ENCODE data around the gene ZNRF3. TPM values are rescaled to one million over a fixed set of nuclear protein-coding genes. Genes with fewer than 3 reads are reported as not detected.
"Not testable (repeated sequence)": the region's sequence is repeated elsewhere in the genome, so short reads cannot be mapped to it uniquely, and the experiment has no call there.

ZNRF3 gene
- total and polyA plus RNA-seq, 2 donors: 1.1 to 1.3 TPM

- peak; percentile 29 to 80 (median 61) for DNase-seq (ENCODE audit: low read depth in 6 of 9, low spot score in 9 of 9)
- WGBS: 35% methylated on average over 6 of the region's 6 CpGs
Measured at GRCh38 chr22:28855355-28856094, 27.8 kb upstream of the ZNRF3 start.

GRCh38 chr22:28856095-28856455 is 27.3 kb upstream of the ZNRF3 start:
- H3K9me3 ChIP-seq (ENCODE audit: control insufficient read depth in 2 of 2, insufficient read depth in 1 of 2, low read length in 1 of 2): no peaks in the 10 kb centered on the region
- DNase-seq (ENCODE audit: low read depth in 6 of 9, low spot score in 9 of 9): no peak
- no peak overlapping the region for H3K4me3 ChIP-seq (ENCODE audit: low read length in 2 of 2)
- H3K27ac ChIP-seq (ENCODE audit: low read depth in 1 of 2, low read length in 1 of 2): no peak overlapping the region
- H3K27me3 ChIP-seq (ENCODE audit: control insufficient read depth in 2 of 2, insufficient read depth in 1 of 2, low read length in 1 of 2): no peaks in the 10 kb centered on the region
- H3K36me3 ChIP-seq (ENCODE audit: control insufficient read depth in 2 of 2, insufficient read depth in 2 of 2, low read length in 1 of 2): no peaks in the 10 kb centered on the region
- 97% methylated on average over 1 of the region's 1 CpG for WGBS
- H3K4me1 ChIP-seq (ENCODE audit: control insufficient read depth in 2 of 2, insufficient read depth in 2 of 2, low read length in 2 of 2): no peaks in the 10 kb centered on the region

More at GRCh38 chr22:28855355-28856094, 27.8 kb upstream of the ZNRF3 start:
- Histone ChIP-seq H3K9me3 (ENCODE audit: control insufficient read depth in 2 of 2, insufficient read depth in 1 of 2, low read length in 1 of 2) (no peaks in the 10 kb centered on the region), H3K4me1 (ENCODE audit: control insufficient read depth in 2 of 2, insufficient read depth in 2 of 2, low read length in 2 of 2) (no peaks in the 10 kb centered on the region), H3K27ac (ENCODE audit: low read depth in 1 of 2, low read length in 1 of 2) (no peak overlapping the region), H3K4me3 (ENCODE audit: low read length in 2 of 2) (no peak overlapping the region), H3K36me3 (ENCODE audit: control insufficient read depth in 2 of 2, insufficient read depth in 2 of 2, low read length in 1 of 2) (no peaks in the 10 kb centered on the region), H3K27me3 (ENCODE audit: control insufficient read depth in 2 of 2, insufficient read depth in 1 of 2, low read length in 1 of 2) (no peaks in the 10 kb centered on the region)

GRCh38 chr22:28857288-28857687 is 26.1 kb upstream of the ZNRF3 start:
- 98% methylated on average over 6 of the region's 6 CpGs for WGBS
- Histone ChIP-seq H3K4me1 (ENCODE audit: control insufficient read depth in 2 of 2, insufficient read depth in 2 of 2, low read length in 2 of 2) (no peaks in the 10 kb centered on the region), H3K4me3 (ENCODE audit: low read length in 2 of 2) (no peak overlapping the region), H3K9me3 (ENCODE audit: control insufficient read depth in 2 of 2, insufficient read depth in 1 of 2, low read length in 1 of 2) (no peaks in the 10 kb centered on the region), H3K36me3 (ENCODE audit: control insufficient read depth in 2 of 2, insufficient read depth in 2 of 2, low read length in 1 of 2) (no peaks in the 10 kb centered on the region), H3K27ac (ENCODE audit: low read depth in 1 of 2, low read length in 1 of 2) (no peak overlapping the region), H3K27me3 (ENCODE audit: control insufficient read depth in 2 of 2, insufficient read depth in 1 of 2, low read length in 1 of 2) (no peaks in the 10 kb centered on the region)
- DNase-seq (ENCODE audit: low read depth in 6 of 9, low spot score in 9 of 9): no peak

GRCh38 chr22:28864878-28865596 is 18.3 kb upstream of the ZNRF3 start:
- no peaks in the 10 kb centered on the region for H3K4me1 ChIP-seq (ENCODE audit: control insufficient read depth in 2 of 2, insufficient read depth in 2 of 2, low read length in 2 of 2)
- DNase-seq (ENCODE audit: low read depth in 6 of 9, low spot score in 9 of 9): no peak
- 92% methylated on average over 8 of the region's 8 CpGs for WGBS
- no peak overlapping the region for H3K4me3 ChIP-seq (ENCODE audit: low read length in 2 of 2)
- no peaks in the 10 kb centered on the region for H3K36me3 ChIP-seq (ENCODE audit: control insufficient read depth in 2 of 2, insufficient read depth in 2 of 2, low read length in 1 of 2)
- H3K27me3 ChIP-seq (ENCODE audit: control insufficient read depth in 2 of 2, insufficient read depth in 1 of 2, low read length in 1 of 2): no peaks in the 10 kb centered on the region
- no peak overlapping the region for H3K27ac ChIP-seq (ENCODE audit: low read depth in 1 of 2, low read length in 1 of 2)
- no peaks in the 10 kb centered on the region for H3K9me3 ChIP-seq (ENCODE audit: control insufficient read depth in 2 of 2, insufficient read depth in 1 of 2, low read length in 1 of 2)

GRCh38 chr22:28867191-28867590 is 16.2 kb upstream of the ZNRF3 start:
- no peaks in the 10 kb centered on the region for H3K36me3 ChIP-seq (ENCODE audit: control insufficient read depth in 2 of 2, insufficient read depth in 2 of 2, low read length in 1 of 2)
- no peaks in the 10 kb centered on the region for H3K4me1 ChIP-seq (ENCODE audit: control insufficient read depth in 2 of 2, insufficient read depth in 2 of 2, low read length in 2 of 2)
- H3K27me3 ChIP-seq (ENCODE audit: control insufficient read depth in 2 of 2, insufficient read depth in 1 of 2, low read length in 1 of 2): no peaks in the 10 kb centered on the region
- whole genome bisulfite sequencing: 90% methylated on average over 3 of the region's 3 CpGs
- H3K4me3 ChIP-seq (ENCODE audit: low read length in 2 of 2): no peak overlapping the region
- H3K27ac ChIP-seq (ENCODE audit: low read depth in 1 of 2, low read length in 1 of 2): no peak overlapping the region
- no peak for DNase-seq (ENCODE audit: low read depth in 6 of 9, low spot score in 9 of 9)
- no peaks in the 10 kb centered on the region for H3K9me3 ChIP-seq (ENCODE audit: control insufficient read depth in 2 of 2, insufficient read depth in 1 of 2, low read length in 1 of 2)

- not testable (repeated sequence) for DNase-seq (ENCODE audit: low read depth in 6 of 9, low spot score in 9 of 9); H3K27me3 ChIP-seq (ENCODE audit: control insufficient read depth in 2 of 2, insufficient read depth in 1 of 2, low read length in 1 of 2); H3K36me3 ChIP-seq (ENCODE audit: control insufficient read depth in 2 of 2, insufficient read depth in 2 of 2, low read length in 1 of 2); H3K4me3 ChIP-seq (ENCODE audit: low read length in 2 of 2); H3K27ac ChIP-seq (ENCODE audit: low read depth in 1 of 2, low read length in 1 of 2); H3K4me1 ChIP-seq (ENCODE audit: control insufficient read depth in 2 of 2, insufficient read depth in 2 of 2, low read length in 2 of 2); H3K9me3 ChIP-seq (ENCODE audit: control insufficient read depth in 2 of 2, insufficient read depth in 1 of 2, low read length in 1 of 2)
- WGBS: 67% methylated on average over 8 of the region's 8 CpGs
Measured at GRCh38 chr22:28868389-28868788, 15.0 kb upstream of the ZNRF3 start.

- no peaks in the 10 kb centered on the region for H3K27me3 ChIP-seq (ENCODE audit: control insufficient read depth in 2 of 2, insufficient read depth in 1 of 2, low read length in 1 of 2)
- H3K9me3 ChIP-seq (ENCODE audit: control insufficient read depth in 2 of 2, insufficient read depth in 1 of 2, low read length in 1 of 2): no peaks in the 10 kb centered on the region
- no peak overlapping the region for H3K27ac ChIP-seq (ENCODE audit: low read depth in 1 of 2, low read length in 1 of 2)
- H3K4me3 ChIP-seq (ENCODE audit: low read length in 2 of 2): no peak overlapping the region
- 99% methylated on average over 2 of the region's 2 CpGs for WGBS
- no peaks in the 10 kb centered on the region for H3K4me1 ChIP-seq (ENCODE audit: control insufficient read depth in 2 of 2, insufficient read depth in 2 of 2, low read length in 2 of 2)
- no peaks in the 10 kb centered on the region for H3K36me3 ChIP-seq (ENCODE audit: control insufficient read depth in 2 of 2, insufficient read depth in 2 of 2, low read length in 1 of 2)
- DNase-seq (ENCODE audit: low read depth in 6 of 9, low spot score in 9 of 9): no peak
Measured at GRCh38 chr22:28869736-28870135, 13.6 kb upstream of the ZNRF3 start.

GRCh38 chr22:28873183-28873963 is 10.0 kb upstream of the ZNRF3 start:
- H3K9me3 ChIP-seq (ENCODE audit: control insufficient read depth in 2 of 2, insufficient read depth in 1 of 2, low read length in 1 of 2): no peaks in the 10 kb centered on the region
- no peaks in the 10 kb centered on the region for H3K4me1 ChIP-seq (ENCODE audit: control insufficient read depth in 2 of 2, insufficient read depth in 2 of 2, low read length in 2 of 2)
- no peak overlapping the region for H3K27ac ChIP-seq (ENCODE audit: low read depth in 1 of 2, low read length in 1 of 2)
- no peaks in the 10 kb centered on the region for H3K27me3 ChIP-seq (ENCODE audit: control insufficient read depth in 2 of 2, insufficient read depth in 1 of 2, low read length in 1 of 2)
- H3K36me3 ChIP-seq (ENCODE audit: control insufficient read depth in 2 of 2, insufficient read depth in 2 of 2, low read length in 1 of 2): no peaks in the 10 kb centered on the region
- 97% methylated on average over 3 of the region's 3 CpGs for WGBS
- H3K4me3 ChIP-seq (ENCODE audit: low read length in 2 of 2): no peak overlapping the region
- no peak for DNase-seq (ENCODE audit: low read depth in 6 of 9, low spot score in 9 of 9)

- Histone ChIP-seq H3K9me3 (ENCODE audit: control insufficient read depth in 2 of 2, insufficient read depth in 1 of 2, low read length in 1 of 2) (no peaks in the 10 kb centered on the region), H3K4me3 (ENCODE audit: low read length in 2 of 2) (no peak overlapping the region), H3K36me3 (ENCODE audit: control insufficient read depth in 2 of 2, insufficient read depth in 2 of 2, low read length in 1 of 2) (no peaks in the 10 kb centered on the region), H3K4me1 (ENCODE audit: control insufficient read depth in 2 of 2, insufficient read depth in 2 of 2, low read length in 2 of 2) (no peaks in the 10 kb centered on the region), H3K27me3 (ENCODE audit: control insufficient read depth in 2 of 2, insufficient read depth in 1 of 2, low read length in 1 of 2) (no peaks in the 10 kb centered on the region), H3K27ac (ENCODE audit: low read depth in 1 of 2, low read length in 1 of 2) (no peak overlapping the region)
- WGBS: 81% methylated on average over 3 of the region's 3 CpGs
- DNase-seq (ENCODE audit: low read depth in 6 of 9, low spot score in 9 of 9): no peak
Measured at GRCh38 chr22:28874061-28874460, 9.3 kb upstream of the ZNRF3 start.

Data from thymus (tissue), 11 donors.